HuH-7 (cell line): ENCODE data around the gene THRB.

Experiments
- DNase-seq: peaks from one replicate; pipeline ENCODE4 v3.0.0; 2011; ENCODE audit warnings: low spot score

The THRB gene

GRCh38 chr3:24306518-24306917 lies 188.1 kb downstream of the THRB start:
- DNase-seq = no peak

GRCh38 chr3:24305795-24306467 lies 188.7 kb downstream of the THRB start:
- DNase-seq = no peak

- DNase-seq = no peak
Observed at GRCh38 chr3:24303057-24303754, 191.4 kb downstream of the THRB start.

GRCh38 chr3:24302396-24302795 lies 192.3 kb downstream of the THRB start:
- no peak for DNase-seq

- DNase-seq = no peak
Observed at GRCh38 chr3:24300949-24301348, 193.7 kb downstream of the THRB start.

GRCh38 chr3:24299806-24300626 lies 194.6 kb downstream of the THRB start:
- DNase-seq = no peak

GRCh38 chr3:24299246-24299805 lies 195.3 kb downstream of the THRB start:
- no peak for DNase-seq

GRCh38 chr3:24296441-24297205 lies 198.0 kb downstream of the THRB start:
- no peak for DNase-seq

GRCh38 chr3:24294150-24294549 lies 200.5 kb downstream of the THRB start:
- DNase-seq = no peak

- no peak for DNase-seq
Observed at GRCh38 chr3:24291646-24292045, 203.0 kb downstream of the THRB start.

GRCh38 chr3:24290596-24290995 lies 204.1 kb downstream of the THRB start:
- no peak for DNase-seq

GRCh38 chr3:24288496-24289236 lies 206.0 kb downstream of the THRB start:
- DNase-seq = no peak

- DNase-seq = no peak
Observed at GRCh38 chr3:24287755-24288450, 206.7 kb downstream of the THRB start.

- no peak for DNase-seq
Observed at GRCh38 chr3:24286405-24286804, 208.2 kb downstream of the THRB start.

GRCh38 chr3:24278543-24278942 lies 216.1 kb downstream of the THRB start:
- no peak for DNase-seq

GRCh38 chr3:24273491-24273890 lies 221.2 kb downstream of the THRB start:
- DNase-seq = no peak

GRCh38 chr3:24272875-24273274 lies 221.8 kb downstream of the THRB start:
- no peak for DNase-seq

- no peak for DNase-seq
Observed at GRCh38 chr3:24272408-24272807, 222.2 kb downstream of the THRB start.

GRCh38 chr3:24271228-24271627 lies 223.4 kb downstream of the THRB start:
- no peak for DNase-seq

GRCh38 chr3:24270744-24271143 lies 223.9 kb downstream of the THRB start:
- DNase-seq = no peak
